BJ (cell line): ENCODE measurements around the gene RINT1. TPM values are rescaled to one million over a fixed set of nuclear protein-coding genes. Genes with fewer than 3 reads are reported as not detected.

Source experiments
- CTCF ChIA-PET: fragments of 350-600 bp; formaldehyde crosslinking; extraction: SDS; loops from one replicate; lab custom pipeline; 2021; ENCODE audit warnings: antibody characterized with exemption, inconsistent platforms; lab: Yijun Ruan, JAX
- POLR2A ChIA-PET: fragments of 300-600 bp; sonication (Branson Sonifier 250); formaldehyde crosslinking; extraction: SDS; loops from one replicate; lab custom pipeline; 2021; ENCODE audit warnings: antibody characterized with exemption; lab: Charles Lee
- DNase-seq: peaks from one replicate; pipeline ENCODE4 v3.0.0-alpha.2; 2011; ENCODE audit warnings: low read depth
- H3K27me3 ChIP-seq: 2 replicates; pipeline ENCODE4 v1.6.0; 2011; ENCODE audit warnings: low read length; ENCODE audit not compliant: control insufficient read depth, insufficient read depth
- H3K36me3 ChIP-seq: 2 replicates; pipeline ENCODE4 v1.5.1; 2011; ENCODE audit warnings: low read length; ENCODE audit not compliant: control insufficient read depth, insufficient read depth
- H3K4me3 ChIP-seq: 2 replicates; pipeline ENCODE4 v1.5.1; 2011; ENCODE audit warnings: low read depth, mild to moderate bottlenecking, control low read depth, low read length
- CTCF ChIP-seq: IDR thresholded peaks from 2 replicates; pipeline ENCODE4 v1.5.1; 2011; ENCODE audit warnings: low read depth, mild to moderate bottlenecking, control low read depth, inconsistent platforms, low read length, moderate library complexity; ENCODE audit not compliant: insufficient read depth
- polyA plus RNA-seq: library from polyadenylated mRNA; depleted of rRNA; stranded (reverse); fragments of >200 nt; gene quantifications from 2 replicates; pipeline ENCODE4 v1.2.3, GENCODE V29; 2011; rRNA removed

Gene RINT1
- polyA plus RNA-seq, 1 experiment: 11.0 TPM

- no peak for DNase-seq
- peaks cover 1% of the 10 kb centered on the region; the same call in 1 of the 2 replicates for H3K36me3 ChIP-seq
- POLR2A ChIA-PET: no interaction called here
- no peaks in the 10 kb centered on the region for H3K27me3 ChIP-seq
- TF ChIP-seq CTCF: no peak
- H3K4me3 ChIP-seq: no peak overlapping the region
- CTCF ChIA-PET: no interaction called here
Measured at GRCh38 chr7:105611856-105612775, 80.1 kb downstream of the RINT1 start.

GRCh38 chr7:105612806-105613205 lies 80.8 kb downstream of the RINT1 start:
- CTCF ChIA-PET: no interaction called here

GRCh38 chr7:105613611-105614330 lies 81.8 kb downstream of the RINT1 start:
- Histone ChIP-seq H3K4me3 (no peak overlapping the region), H3K36me3 (peaks cover 1% of the 10 kb centered on the region; the same call in 1 of the 2 replicates), H3K27me3 (no peaks in the 10 kb centered on the region)
- ChIA-PET POLR2A (interaction anchor here (0.6 kb wide), 1 partner anchor 887 kb away, joined by 7 read pairs; no protein-coding TSS in a partner anchor), CTCF (interaction anchor here (0.5 kb wide), 1 partner anchor 238 kb away, joined by 3 read pairs; no protein-coding TSS in a partner anchor)
- TF ChIP-seq CTCF: no peak
- DNase-seq: no peak

More at GRCh38 chr7:105612806-105613205, 80.8 kb downstream of the RINT1 start:
- peaks cover 1% of the 10 kb centered on the region; the same call in 1 of the 2 replicates for H3K36me3 ChIP-seq
- H3K27me3 ChIP-seq: no peaks in the 10 kb centered on the region
- no peak for DNase-seq
- no peak for TF ChIP-seq CTCF
- no peak overlapping the region for H3K4me3 ChIP-seq
- POLR2A ChIA-PET: interaction anchor here (0.6 kb wide), 1 partner anchor 888 kb away, joined by 7 read pairs; no protein-coding TSS in a partner anchor

GRCh38 chr7:105614341-105614840 lies 82.4 kb downstream of the RINT1 start:
- Histone ChIP-seq H3K4me3 (no peak overlapping the region), H3K27me3 (no peaks in the 10 kb centered on the region), H3K36me3 (peaks cover 1% of the 10 kb centered on the region; the same call in 1 of the 2 replicates)
- ChIA-PET CTCF (no interaction called here), POLR2A (no interaction called here)
- no peak for DNase-seq
- no peak for TF ChIP-seq CTCF

Other genes with a start within 250 kb of the RINT1 start
- gene SRPK2, start 143.3 kb upstream of the RINT1 start, polyA plus RNA-seq: 10.8 and 18.1 TPM in 2 replicates
- gene PUS7, start 9.9 kb upstream of the RINT1 start, polyA plus RNA-seq: 5.2 and 9.5 TPM in 2 replicates
- gene EFCAB10, start 49.3 kb downstream of the RINT1 start, polyA plus RNA-seq: not detected in 2 replicates